SH-SY5Y (cell line): ENCODE data around the gene CXCR6.

Experiments used
- GATA2 ChIP-seq: IDR thresholded peaks from 2 replicates; pipeline ENCODE4 v1.6.1; 2011; ENCODE audit warnings: mild to moderate bottlenecking, low read depth, low read length
- GATA3 ChIP-seq: IDR thresholded peaks from 2 replicates; pipeline ENCODE4 v1.6.1; 2011; ENCODE audit warnings: low read depth, mild to moderate bottlenecking, low read length, moderate library complexity

Gene CXCR6

GRCh38 chr3:45948881-45949280 lies 5.6 kb downstream of the CXCR6 start:
- TF ChIP-seq GATA3 (no peak), GATA2 (no peak)

GRCh38 chr3:45949432-45949831 lies 6.2 kb downstream of the CXCR6 start:
- TF ChIP-seq GATA2: no peak
- no peak for TF ChIP-seq GATA3

GRCh38 chr3:45950131-45950530 lies 6.9 kb downstream of the CXCR6 start:
- TF ChIP-seq GATA3 (no peak), GATA2 (no peak)

GRCh38 chr3:45950686-45951600 lies 7.7 kb downstream of the CXCR6 start:
- TF ChIP-seq GATA3 (no peak), GATA2 (no peak)

- TF ChIP-seq GATA2: no peak
- TF ChIP-seq GATA3: no peak
Observed at GRCh38 chr3:45951946-45952345, 8.7 kb downstream of the CXCR6 start.

GRCh38 chr3:45952456-45952855 lies 9.2 kb downstream of the CXCR6 start:
- TF ChIP-seq GATA3 (no peak), GATA2 (no peak)

GRCh38 chr3:45953536-45953935 lies 10.3 kb downstream of the CXCR6 start:
- TF ChIP-seq GATA3: no peak

- TF ChIP-seq GATA2: no peak
- TF ChIP-seq GATA3: no peak
Observed at GRCh38 chr3:45954306-45954705, 11.0 kb downstream of the CXCR6 start.

- TF ChIP-seq GATA2: no peak
Observed at GRCh38 chr3:45955017-45955647, 11.9 kb downstream of the CXCR6 start.

GRCh38 chr3:45955706-45956105 lies 12.4 kb downstream of the CXCR6 start:
- TF ChIP-seq GATA3 (no peak), GATA2 (no peak)

GRCh38 chr3:45957586-45957985 lies 14.3 kb downstream of the CXCR6 start:
- TF ChIP-seq GATA2 (no peak), GATA3 (no peak)

- no peak for TF ChIP-seq GATA2
- no peak for TF ChIP-seq GATA3
Observed at GRCh38 chr3:45958321-45958791, 15.1 kb downstream of the CXCR6 start.

- TF ChIP-seq GATA2 (no peak), GATA3 (no peak)
Observed at GRCh38 chr3:45959201-45959600, 15.9 kb downstream of the CXCR6 start.

- TF ChIP-seq GATA2 (no peak), GATA3 (no peak)
Observed at GRCh38 chr3:45960289-45960688, 17.0 kb downstream of the CXCR6 start.

- TF ChIP-seq GATA3 (no peak), GATA2 (no peak)
Observed at GRCh38 chr3:45962033-45962432, 18.8 kb downstream of the CXCR6 start.

GRCh38 chr3:45964139-45964538 lies 20.9 kb downstream of the CXCR6 start:
- TF ChIP-seq GATA3 (no peak), GATA2 (no peak)
